H1 (cell line): ENCODE results near the gene GLO1. TPM values are rescaled to one million over a fixed set of nuclear protein-coding genes. Genes with fewer than 3 reads are reported as not detected.

Experiments
- polyA plus RNA-seq, 7 experiments: library from polyadenylated mRNA; depleted of rRNA in 3 of 7; stranded (reverse) in 5 of 7; unstranded in 2 of 7; fragments of >200 nt in 5 of 7; fragments of 200-250 nt in 2 of 7; gene quantifications; 1 replicate in 5 of 7; 2 replicates in 1 of 7; 4 replicates in 1 of 7; pipeline versions ENCODE4 v1.2.1 to v1.2.3, GENCODE V29; 2011 to 2013; ENCODE audit warnings: missing spikeins in 2 of 7, mixed read lengths in 2 of 7
- total RNA-seq: library from RNA; stranded (reverse); fragmentation: NEBNext Ultra II Directional; extraction: Animal tissue kit (Norgen Biotek cat#: 25700); gene quantifications from 2 replicates; pipeline ENCODE4 v1.2.1, GENCODE V29; 2021
- TF ChIP-seq, protein P1 (sequence below): fragments of 300-600 bp; sonication (generic); IDR thresholded peaks from 2 replicates; pipeline ENCODE4 v1.7.1; 2012; ENCODE audit warnings: low read length, moderate library complexity, mild to moderate bottlenecking, inconsistent platforms; ENCODE audit not compliant: insufficient replicate concordance

Gene GLO1
- total and polyA plus RNA-seq, 2 of the 8 experiments (the other 6 are each of a cell fraction or from before 2014, with no cell fraction given), result 104 to 170 TPM

DNA sequence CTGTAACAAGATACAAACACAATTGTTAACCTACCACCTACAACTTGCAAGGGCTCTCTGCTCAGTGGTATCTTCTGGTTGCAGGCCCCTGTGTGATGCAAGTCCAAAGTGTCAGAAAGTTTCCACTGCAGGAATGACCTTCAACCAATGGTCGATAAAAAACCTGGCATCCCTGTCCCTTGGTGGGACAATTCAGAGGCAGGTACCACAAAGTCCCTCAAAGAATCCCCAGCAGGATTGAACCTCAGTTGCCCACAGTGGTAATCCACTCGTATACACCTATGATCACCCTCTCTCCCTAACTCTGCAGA, 15.9 kb downstream of the GLO1 start (continued):
- TF ChIP-seq, protein P1, sequence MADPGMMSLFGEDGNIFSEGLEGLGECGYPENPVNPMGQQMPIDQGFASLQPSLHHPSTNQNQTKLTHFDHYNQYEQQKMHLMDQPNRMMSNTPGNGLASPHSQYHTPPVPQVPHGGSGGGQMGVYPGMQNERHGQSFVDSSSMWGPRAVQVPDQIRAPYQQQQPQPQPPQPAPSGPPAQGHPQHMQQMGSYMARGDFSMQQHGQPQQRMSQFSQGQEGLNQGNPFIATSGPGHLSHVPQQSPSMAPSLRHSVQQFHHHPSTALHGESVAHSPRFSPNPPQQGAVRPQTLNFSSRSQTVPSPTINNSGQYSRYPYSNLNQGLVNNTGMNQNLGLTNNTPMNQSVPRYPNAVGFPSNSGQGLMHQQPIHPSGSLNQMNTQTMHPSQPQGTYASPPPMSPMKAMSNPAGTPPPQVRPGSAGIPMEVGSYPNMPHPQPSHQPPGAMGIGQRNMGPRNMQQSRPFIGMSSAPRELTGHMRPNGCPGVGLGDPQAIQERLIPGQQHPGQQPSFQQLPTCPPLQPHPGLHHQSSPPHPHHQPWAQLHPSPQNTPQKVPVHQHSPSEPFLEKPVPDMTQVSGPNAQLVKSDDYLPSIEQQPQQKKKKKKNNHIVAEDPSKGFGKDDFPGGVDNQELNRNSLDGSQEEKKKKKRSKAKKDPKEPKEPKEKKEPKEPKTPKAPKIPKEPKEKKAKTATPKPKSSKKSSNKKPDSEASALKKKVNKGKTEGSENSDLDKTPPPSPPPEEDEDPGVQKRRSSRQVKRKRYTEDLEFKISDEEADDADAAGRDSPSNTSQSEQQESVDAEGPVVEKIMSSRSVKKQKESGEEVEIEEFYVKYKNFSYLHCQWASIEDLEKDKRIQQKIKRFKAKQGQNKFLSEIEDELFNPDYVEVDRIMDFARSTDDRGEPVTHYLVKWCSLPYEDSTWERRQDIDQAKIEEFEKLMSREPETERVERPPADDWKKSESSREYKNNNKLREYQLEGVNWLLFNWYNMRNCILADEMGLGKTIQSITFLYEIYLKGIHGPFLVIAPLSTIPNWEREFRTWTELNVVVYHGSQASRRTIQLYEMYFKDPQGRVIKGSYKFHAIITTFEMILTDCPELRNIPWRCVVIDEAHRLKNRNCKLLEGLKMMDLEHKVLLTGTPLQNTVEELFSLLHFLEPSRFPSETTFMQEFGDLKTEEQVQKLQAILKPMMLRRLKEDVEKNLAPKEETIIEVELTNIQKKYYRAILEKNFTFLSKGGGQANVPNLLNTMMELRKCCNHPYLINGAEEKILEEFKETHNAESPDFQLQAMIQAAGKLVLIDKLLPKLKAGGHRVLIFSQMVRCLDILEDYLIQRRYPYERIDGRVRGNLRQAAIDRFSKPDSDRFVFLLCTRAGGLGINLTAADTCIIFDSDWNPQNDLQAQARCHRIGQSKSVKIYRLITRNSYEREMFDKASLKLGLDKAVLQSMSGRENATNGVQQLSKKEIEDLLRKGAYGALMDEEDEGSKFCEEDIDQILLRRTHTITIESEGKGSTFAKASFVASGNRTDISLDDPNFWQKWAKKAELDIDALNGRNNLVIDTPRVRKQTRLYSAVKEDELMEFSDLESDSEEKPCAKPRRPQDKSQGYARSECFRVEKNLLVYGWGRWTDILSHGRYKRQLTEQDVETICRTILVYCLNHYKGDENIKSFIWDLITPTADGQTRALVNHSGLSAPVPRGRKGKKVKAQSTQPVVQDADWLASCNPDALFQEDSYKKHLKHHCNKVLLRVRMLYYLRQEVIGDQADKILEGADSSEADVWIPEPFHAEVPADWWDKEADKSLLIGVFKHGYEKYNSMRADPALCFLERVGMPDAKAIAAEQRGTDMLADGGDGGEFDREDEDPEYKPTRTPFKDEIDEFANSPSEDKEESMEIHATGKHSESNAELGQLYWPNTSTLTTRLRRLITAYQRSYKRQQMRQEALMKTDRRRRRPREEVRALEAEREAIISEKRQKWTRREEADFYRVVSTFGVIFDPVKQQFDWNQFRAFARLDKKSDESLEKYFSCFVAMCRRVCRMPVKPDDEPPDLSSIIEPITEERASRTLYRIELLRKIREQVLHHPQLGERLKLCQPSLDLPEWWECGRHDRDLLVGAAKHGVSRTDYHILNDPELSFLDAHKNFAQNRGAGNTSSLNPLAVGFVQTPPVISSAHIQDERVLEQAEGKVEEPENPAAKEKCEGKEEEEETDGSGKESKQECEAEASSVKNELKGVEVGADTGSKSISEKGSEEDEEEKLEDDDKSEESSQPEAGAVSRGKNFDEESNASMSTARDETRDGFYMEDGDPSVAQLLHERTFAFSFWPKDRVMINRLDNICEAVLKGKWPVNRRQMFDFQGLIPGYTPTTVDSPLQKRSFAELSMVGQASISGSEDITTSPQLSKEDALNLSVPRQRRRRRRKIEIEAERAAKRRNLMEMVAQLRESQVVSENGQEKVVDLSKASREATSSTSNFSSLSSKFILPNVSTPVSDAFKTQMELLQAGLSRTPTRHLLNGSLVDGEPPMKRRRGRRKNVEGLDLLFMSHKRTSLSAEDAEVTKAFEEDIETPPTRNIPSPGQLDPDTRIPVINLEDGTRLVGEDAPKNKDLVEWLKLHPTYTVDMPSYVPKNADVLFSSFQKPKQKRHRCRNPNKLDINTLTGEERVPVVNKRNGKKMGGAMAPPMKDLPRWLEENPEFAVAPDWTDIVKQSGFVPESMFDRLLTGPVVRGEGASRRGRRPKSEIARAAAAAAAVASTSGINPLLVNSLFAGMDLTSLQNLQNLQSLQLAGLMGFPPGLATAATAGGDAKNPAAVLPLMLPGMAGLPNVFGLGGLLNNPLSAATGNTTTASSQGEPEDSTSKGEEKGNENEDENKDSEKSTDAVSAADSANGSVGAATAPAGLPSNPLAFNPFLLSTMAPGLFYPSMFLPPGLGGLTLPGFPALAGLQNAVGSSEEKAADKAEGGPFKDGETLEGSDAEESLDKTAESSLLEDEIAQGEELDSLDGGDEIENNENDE, result no peak
- TF ChIP-seq, all 59 proteins: peak for 0
